ENCODE measurements around the gene PLEKHA4. TPM values are rescaled to one million over a fixed set of nuclear protein-coding genes. Genes with fewer than 3 reads are reported as not detected.

Gene PLEKHA4
- total RNA-seq, 2 donors from 2014 or later = 6.6 to 7.0 TPM

GRCh38 chr19:48862827-48863226, 5.6 kb downstream of the PLEKHA4 start:
- Histone ChIP-seq H3K4me3 (ENCODE audit: low read length) (no peak overlapping the region), H3K27ac (ENCODE audit: low read depth, low read length) (no peak overlapping the region), H3K4me1 (ENCODE audit: control insufficient read depth, insufficient read depth, low read length) (peaks cover 3% of the 10 kb centered on the region), H3K9me3 (ENCODE audit: control insufficient read depth, low read length) (no peaks in the 10 kb centered on the region), H3K36me3 (ENCODE audit: control insufficient read depth, insufficient read depth, low read length) (no peaks in the 10 kb centered on the region), H3K27me3 (ENCODE audit: control insufficient read depth, insufficient read depth, low read length, poor library complexity, severe bottlenecking) (no peaks in the 10 kb centered on the region), H3K9ac (ENCODE audit: extremely low read depth, low read length, poor library complexity, severe bottlenecking) (no peak overlapping the region)
- TF ChIP-seq CTCF (conservative IDR thresholded peaks at IDR 0.05) = no peak
- H3K36me3 Mint-ChIP-seq (ENCODE audit: low read depth) = peaks cover 3% of the 10 kb centered on the region
- H3K27me3 Mint-ChIP-seq (ENCODE audit: insufficient read depth) = no peaks in the 10 kb centered on the region
- no peak overlapping the region for H3K4me3 Mint-ChIP-seq
- WGBS, 2 experiments (ENCODE audit: insufficient coverage in 1 of 2, insufficient read length in 1 of 2) = 92 to 98% methylated on average over 6 to 7 of the region's 7 CpGs
- no peak overlapping the region for H3K27ac Mint-ChIP-seq
- no peaks in the 10 kb centered on the region for H3K9me3 Mint-ChIP-seq
- no peak for DNase-seq
- H3K4me1 Mint-ChIP-seq = peaks cover 6% of the 10 kb centered on the region

GRCh38 chr19:48861313-48861712, 7.1 kb downstream of the PLEKHA4 start:
- WGBS, 2 experiments (ENCODE audit: insufficient coverage in 1 of 2, insufficient read length in 1 of 2) = 89% methylated on average over 17 to 18 of the region's 18 CpGs
- Histone ChIP-seq H3K27ac (ENCODE audit: low read depth, low read length) (no peak overlapping the region), H3K36me3 (ENCODE audit: control insufficient read depth, insufficient read depth, low read length) (no peaks in the 10 kb centered on the region), H3K27me3 (ENCODE audit: control insufficient read depth, insufficient read depth, low read length, poor library complexity, severe bottlenecking) (no peaks in the 10 kb centered on the region), H3K4me3 (ENCODE audit: low read length) (no peak overlapping the region), H3K9me3 (ENCODE audit: control insufficient read depth, low read length) (no peaks in the 10 kb centered on the region), H3K9ac (ENCODE audit: extremely low read depth, low read length, poor library complexity, severe bottlenecking) (no peak overlapping the region), H3K4me1 (ENCODE audit: control insufficient read depth, insufficient read depth, low read length) (peaks cover 7% of the 10 kb centered on the region)
- DNase-seq = no peak
- no peak for TF ChIP-seq CTCF (conservative IDR thresholded peaks at IDR 0.05)
- Mint-ChIP-seq H3K4me1 (peaks cover 5% of the 10 kb centered on the region), H3K9me3 (no peaks in the 10 kb centered on the region), H3K36me3 (ENCODE audit: low read depth) (peaks cover 3% of the 10 kb centered on the region), H3K27ac (no peak overlapping the region), H3K27me3 (ENCODE audit: insufficient read depth) (no peaks in the 10 kb centered on the region), H3K4me3 (no peak overlapping the region)

GRCh38 chr19:48859711-48860572, 8.5 kb downstream of the PLEKHA4 start:
- Mint-ChIP-seq H3K27me3 (ENCODE audit: insufficient read depth) (no peaks in the 10 kb centered on the region), H3K4me3 (no peak overlapping the region), H3K9me3 (no peaks in the 10 kb centered on the region), H3K4me1 (peaks cover 5% of the 10 kb centered on the region), H3K27ac (no peak overlapping the region), H3K36me3 (ENCODE audit: low read depth) (peaks cover 3% of the 10 kb centered on the region)
- no peak overlapping the region for H3K9ac ChIP-seq (ENCODE audit: extremely low read depth, low read length, poor library complexity, severe bottlenecking)
- H3K27ac ChIP-seq (ENCODE audit: low read depth, low read length) = no peak overlapping the region
- TF ChIP-seq CTCF (conservative IDR thresholded peaks at IDR 0.05) = no peak
- WGBS, 2 experiments (ENCODE audit: insufficient coverage in 1 of 2, insufficient read length in 1 of 2) = 93 to 95% methylated on average over 27 to 30 of the region's 30 CpGs
- no peaks in the 10 kb centered on the region for H3K27me3 ChIP-seq (ENCODE audit: control insufficient read depth, insufficient read depth, low read length, poor library complexity, severe bottlenecking)
- H3K36me3 ChIP-seq (ENCODE audit: control insufficient read depth, insufficient read depth, low read length) = no peaks in the 10 kb centered on the region
- H3K4me3 ChIP-seq (ENCODE audit: low read length) = no peak overlapping the region
- peak; percentile 84 for DNase-seq
- no peaks in the 10 kb centered on the region for H3K9me3 ChIP-seq (ENCODE audit: control insufficient read depth, low read length)
- peaks cover 7% of the 10 kb centered on the region for H3K4me1 ChIP-seq (ENCODE audit: control insufficient read depth, insufficient read depth, low read length)
